GM12878 (cell line): ENCODE data around the gene RHBG. TPM values are rescaled to one million over a fixed set of nuclear protein-coding genes. Genes with fewer than 3 reads are reported as not detected.
A peak's percentile ranks its signal among the peaks of the same experiment; 100 is the strongest.

Experiments used
- ATAC-seq: fragments of 200-7000 bp; cut with Tn5 transposase; 3 replicates; pipeline ENCODE4 v1.9.1; 2020; ENCODE audit warnings: mild to moderate bottlenecking, moderate library complexity
- BruUV-seq: library from RNA; stranded (reverse); fragments of 400-500 nt; replicated peaks from 2 replicates; lab custom pipeline; 2021; lab: Mats Ljungman, UMichigan
- CTCF ChIA-PET: fragments of 300-600 bp; sonication (Branson Sonifier 250); formaldehyde crosslinking; extraction: SDS; loops from one replicate; lab custom pipeline; 2021; ENCODE audit warnings: inconsistent platforms; lab: Yijun Ruan, JAX
- POLR2A ChIA-PET: fragments of 350-600 bp; formaldehyde crosslinking; extraction: SDS; loops from one replicate; lab custom pipeline; 2021; ENCODE audit warnings: inconsistent platforms; lab: Charles Lee
- RAD21 ChIA-PET: fragments of 300-600 bp; sonication (Branson Sonifier 250); formaldehyde crosslinking; loops from one replicate; lab custom pipeline; 2023; ENCODE audit warnings: antibody characterized with exemption; ENCODE audit not compliant: unreplicated experiment; lab: Charles Lee
- SMC1A ChIA-PET: fragments of 300-600 bp; sonication (Branson Sonifier 250); formaldehyde crosslinking; loops from one replicate; lab custom pipeline; 2023; ENCODE audit not compliant: unreplicated experiment, uncharacterized antibody; lab: Charles Lee
- DNase-seq: peaks from one replicate; pipeline ENCODE4 v3.0.0-alpha.2; 2011; ENCODE audit warnings: low read depth, low spot score
- FAIRE-seq: peaks from 3 replicates; lab custom pipeline; 2011; peaks lifted over from hg19 to GRCh38; lab: Jason Lieb, UNC
- H2AFZ ChIP-seq: 2 replicates; pipeline ENCODE4 v1.6.0; 2011; ENCODE audit warnings: low read depth, low read length, control low read depth; ENCODE audit not compliant: control insufficient read depth
- H3K27ac ChIP-seq: 2 replicates; pipeline ENCODE4 v1.5.1; 2011; ENCODE audit warnings: control low read depth; ENCODE audit not compliant: control insufficient read depth, insufficient read depth
- H3K27me3 ChIP-seq, 2 experiments: replicated peaks in 1 of 2; 2 replicates each; pipeline versions ENCODE4 v1.6.0 to v1.6.1; 2011; ENCODE audit warnings: low read length in 1 of 2; ENCODE audit not compliant: control insufficient read depth in 2 of 2, insufficient read depth in 2 of 2
- H3K36me3 ChIP-seq, 2 experiments: 2 replicates each; pipeline ENCODE4 v1.5.1; 2011; ENCODE audit warnings: low read length in 1 of 2; ENCODE audit not compliant: control insufficient read depth in 2 of 2, insufficient read depth in 2 of 2
- H3K4me1 ChIP-seq: 2 replicates; pipeline ENCODE4 v1.6.1; 2011; ENCODE audit warnings: mild to moderate bottlenecking, low read length, moderate library complexity, mixed read lengths; ENCODE audit not compliant: control insufficient read depth, insufficient read depth
- H3K4me2 ChIP-seq: 2 replicates; pipeline ENCODE4 v1.6.0; 2011; ENCODE audit warnings: control low read depth; ENCODE audit not compliant: control insufficient read depth, insufficient read depth
- H3K4me3 ChIP-seq: fragments of 200-600 bp; sonication (generic); 2 replicates; pipeline ENCODE4 v1.5.1; 2016
- H3K79me2 ChIP-seq: 2 replicates; pipeline ENCODE4 v1.6.0; 2011; ENCODE audit warnings: low read length; ENCODE audit not compliant: control insufficient read depth, insufficient read depth
- H3K9ac ChIP-seq: 2 replicates; pipeline ENCODE4 v1.8.0; 2011; ENCODE audit warnings: low read length, control low read depth, mixed read lengths; ENCODE audit not compliant: control insufficient read depth, insufficient read depth
- H3K9me3 ChIP-seq: replicated peaks from 3 replicates; pipeline ENCODE4 v1.5.1; 2011; ENCODE audit warnings: mild to moderate bottlenecking, low read length; ENCODE audit not compliant: control insufficient read depth, insufficient read depth
- H4K20me1 ChIP-seq: 2 replicates; pipeline ENCODE4 v1.6.0; 2011; ENCODE audit not compliant: control insufficient read depth, insufficient read depth
- CHD4 ChIP-seq: fragments of 200-600 bp; sonication (generic); IDR thresholded peaks from 2 replicates; pipeline ENCODE4 v1.6.1; 2016; ENCODE audit warnings: mild to moderate bottlenecking
- EZH2 ChIP-seq: IDR thresholded peaks from 2 replicates; pipeline ENCODE4 v1.6.1; 2012; ENCODE audit warnings: low read depth, mild to moderate bottlenecking, control low read depth, inconsistent platforms, low read length, borderline replicate concordance; ENCODE audit not compliant: control insufficient read depth
- IKZF2 ChIP-seq, 2 experiments: fragments of 450-650 bp; IDR thresholded peaks; 2 replicates each; pipeline ENCODE4 v1.6.1; 2017; ENCODE audit warnings: mild to moderate bottlenecking in 2 of 2, moderate library complexity in 2 of 2
- IRF5 ChIP-seq: fragments of 450-650 bp; IDR thresholded peaks from 2 replicates; pipeline ENCODE4 v1.6.1; 2017; ENCODE audit warnings: borderline replicate concordance
- MYC ChIP-seq: IDR thresholded peaks from 2 replicates; pipeline ENCODE4 v1.6.1; 2011; ENCODE audit warnings: mild to moderate bottlenecking, low read length, moderate library complexity, inconsistent platforms; ENCODE audit not compliant: insufficient read depth, insufficient replicate concordance, insufficient read length, severe bottlenecking
- NR2C1 ChIP-seq: fragments of 450-650 bp; IDR thresholded peaks from 2 replicates; pipeline ENCODE4 v1.6.1; 2017; ENCODE audit warnings: antibody characterized with exemption, mild to moderate bottlenecking, moderate library complexity
- NRF1 ChIP-seq: conservative IDR thresholded peaks from 2 replicates; pipeline ENCODE4 v1.6.1; 2011; ENCODE audit warnings: mild to moderate bottlenecking, low read depth, low read length, improper control_type of control experiment
- SMAD5 ChIP-seq: IDR thresholded peaks from 2 replicates; pipeline ENCODE4 v1.6.1; 2016; ENCODE audit warnings: antibody characterized with exemption, low read depth
- SPI1 ChIP-seq: IDR thresholded peaks from 2 replicates; pipeline ENCODE4 v1.6.1; 2011; ENCODE audit warnings: low read depth, mild to moderate bottlenecking, low read length, moderate library complexity, borderline replicate concordance; ENCODE audit not compliant: insufficient read depth
- STAT3 ChIP-seq: IDR thresholded peaks from 2 replicates; pipeline ENCODE4 v1.6.1; 2011; ENCODE audit warnings: low read depth, low read length, improper control_type of control experiment
- ZBTB11 ChIP-seq: fragments of 450-650 bp; formaldehyde crosslinking; IDR thresholded peaks from 2 replicates; pipeline ENCODE4 v1.5.0; 2022; ENCODE audit warnings: mild to moderate bottlenecking, missing genetic modification characterization
- WGBS: methylation state at CpG from one replicate; pipeline ENCODE4 v1.1.6; 2016; ENCODE audit warnings: low lambda C conversion rate; ENCODE audit not compliant: insufficient replicate concordance, insufficient coverage; ENCODE audit errors: missing lambda C conversion rate; 5-methylcytosine and 5-hydroxymethylcytosine counted together
- in situ Hi-C: fragments of 300-500 bp; cut with MboI; formaldehyde crosslinking; loops from 9 replicates; pipeline ENCODE4 v1.14.3; 2018; ENCODE audit warnings: mixed read lengths
- intact Hi-C: fragments of 100-400 bp; cut with micrococcal nuclease; formaldehyde crosslinking; loops from one replicate; pipeline ENCODE4 v1.14.2; 2022; ENCODE audit not compliant: unreplicated experiment
- polyA plus RNA-seq, 11 experiments: library from polyadenylated mRNA; depleted of rRNA in 4 of 11; unstranded in 6 of 11; stranded (reverse) in 5 of 11; fragments of >200 nt; fragmentation: Nextera tagmentation in 4 of 11; fragmentation: Illumina TruSeq in 1 of 11; extraction: Ambion mirVana in 4 of 11; extraction: Trizol in 1 of 11; gene quantifications; 1 replicate in 1 of 11; 2 replicates in 10 of 11; pipeline versions ENCODE4 v1.2.1 to v1.2.3, GENCODE V29; 2011 to 2016; ENCODE audit warnings: inconsistent platforms in 2 of 11, missing spikeins in 2 of 11, low read depth in 1 of 11
- total RNA-seq, 4 experiments: library from RNA; depleted of rRNA in 3 of 4; stranded (reverse); fragments of >200 nt in 3 of 4; fragmentation: Illumina TruSeq in 1 of 4; extraction: Trizol in 1 of 4; gene quantifications; 2 replicates each; pipeline versions ENCODE4 v1.2.1 to v1.2.3, GENCODE V29; 2013 to 2021

The RHBG gene
- total and polyA plus RNA-seq, 10 of the 15 experiments (the other 5 are each of a cell fraction or from before 2014, with no cell fraction given), result not detected

GRCh38 chr1:156402331-156403020 lies 33.5 kb downstream of the RHBG start:
- Histone ChIP-seq H3K36me3 (no peaks in the 10 kb centered on the region), H3K27me3 (peaks cover 0 to 3% of the 10 kb centered on the region in 2 experiments; a peak in 1 of 4 replicates), H3K27ac (no peak overlapping the region), H3K9ac (no peak overlapping the region), H3K9me3 (no peaks in the 10 kb centered on the region), H3K4me3 (no peak overlapping the region), H2AFZ (no peak overlapping the region), H3K4me1 (no peaks in the 10 kb centered on the region; the same call in 1 of the 2 replicates), H3K79me2 (no peaks in the 10 kb centered on the region), H3K4me2 (no peak overlapping the region), H4K20me1 (no peaks in the 10 kb centered on the region)
- CTCF ChIA-PET, result interaction anchor here (1.0 to 1.4 kb wide), 2 partner anchors 16 to 39 kb away, joined by 3 to 5 read pairs; no protein-coding TSS in a partner anchor
- in situ Hi-C loops (no loop called here), intact Hi-C loops (no loop called here)
- BruUV-seq, result no TSS peak
- ATAC-seq (no peak), FAIRE-seq (no peak), DNase-seq (no peak)
- WGBS, result 13% methylated on average over 8 of the region's 8 CpGs
- TF ChIP-seq MYC (no peak), IRF5 (no peak), SPI1 (peak; percentile 25; the same call in 1 of the 2 replicates)
- SMC1A ChIA-PET, result no interaction called here
- RAD21 ChIA-PET, result no interaction called here
- POLR2A ChIA-PET, result interaction anchor here (0.7 kb wide), 1 partner anchor 47 kb away, joined by 4 read pairs; no protein-coding TSS in a partner anchor

- Histone ChIP-seq H3K27ac (no peak overlapping the region), H3K79me2 (no peaks in the 10 kb centered on the region), H3K4me3 (no peak overlapping the region), H3K4me2 (no peak overlapping the region), H3K27me3 (peaks cover 0 to 3% of the 10 kb centered on the region in 2 experiments; a peak in 1 of 4 replicates), H3K36me3 (no peaks in the 10 kb centered on the region), H3K9ac (no peak overlapping the region), H3K4me1 (no peaks in the 10 kb centered on the region), H4K20me1 (no peaks in the 10 kb centered on the region), H2AFZ (no peak overlapping the region), H3K9me3 (no peaks in the 10 kb centered on the region)
- CTCF ChIA-PET, result interaction anchor here (1.3 to 2.4 kb wide), 3 partner anchors 10 to 40 kb away, joined by 3 to 8 read pairs (median 7); no protein-coding TSS in a partner anchor
- in situ Hi-C loops (no loop called here), intact Hi-C loops (no loop called here)
- FAIRE-seq, result no peak
- DNase-seq, result no peak
- RAD21 ChIA-PET, result no interaction called here
- 20% methylated on average over 4 of the region's 5 CpGs for WGBS
- POLR2A ChIA-PET, result interaction anchor here (0.5 kb wide), 1 partner anchor 314 kb away, joined by 4 read pairs; no protein-coding TSS in a partner anchor
- no TSS peak for BruUV-seq
- SMC1A ChIA-PET, result interaction anchor here (1.1 kb wide), 1 partner anchor 14 kb away, joined by 6 read pairs; no protein-coding TSS in a partner anchor
- ATAC-seq, result no peak
- TF ChIP-seq ZBTB11, result no peak
- no peak for TF ChIP-seq NRF1
- no peak for TF ChIP-seq EZH2
- TF ChIP-seq STAT3, result no peak
- no peak for TF ChIP-seq NR2C1
- TF ChIP-seq IKZF2 (IDR thresholded peaks at IDR 0.05), result no peak
- TF ChIP-seq CHD4, result no peak
- TF ChIP-seq SMAD5, result no peak
Observed at GRCh38 chr1:156405670-156406069, 36.7 kb downstream of the RHBG start.
